Activated naive CD4-positive, alpha-beta T cell treated with anti-CD3 and anti-CD28 coated beads, Interleukin-2, amount 50 U/mL, for 16 hours (primary cell): Measurements from ENCODE around the gene TFPI.
"Not testable (repeated sequence)": the region's sequence is repeated elsewhere in the genome, so short reads cannot be mapped to it uniquely, and the experiment has no call there.

Experiments
- DNase-seq: peaks from one replicate; pipeline ENCODE4 v3.0.0-alpha.2; 2020

TFPI gene

GRCh38 chr2:187552828-187553681, 1.2 kb downstream of the TFPI start:
- DNase-seq, result no peak

GRCh38 chr2:187552381-187552780, 1.9 kb downstream of the TFPI start:
- no peak for DNase-seq

GRCh38 chr2:187550857-187551256, 3.4 kb downstream of the TFPI start:
- no peak for DNase-seq

DNA sequence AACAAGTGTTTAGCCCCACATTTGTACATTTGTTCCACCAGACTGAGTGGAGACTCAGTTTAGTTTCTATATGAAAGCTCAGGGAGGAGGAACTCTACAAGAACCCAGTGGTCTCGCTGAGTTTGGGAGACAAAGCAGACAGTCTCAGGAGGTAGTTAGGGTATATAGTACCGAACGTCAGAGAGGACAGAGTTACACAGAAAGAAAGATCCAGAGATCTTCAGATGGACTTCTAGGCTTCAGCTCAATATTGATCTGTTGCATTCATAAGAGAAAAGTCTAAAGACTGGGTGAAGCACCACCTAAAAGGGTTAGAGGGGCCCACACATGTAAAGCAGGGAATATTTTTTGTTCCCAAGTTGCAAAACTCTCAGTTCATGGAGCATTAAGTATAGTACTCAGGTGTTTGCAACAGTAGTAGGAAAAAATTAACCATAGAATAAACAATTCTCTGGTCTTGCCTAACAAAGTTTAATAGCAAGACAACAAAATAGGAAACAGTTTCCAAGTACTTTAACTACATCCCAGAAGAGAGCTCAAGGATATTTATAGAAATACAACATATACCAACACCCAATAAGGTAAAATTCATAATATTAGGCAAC, 4.2 kb downstream of the TFPI start:
- DNase-seq, result no peak

- DNase-seq, result no peak
Observed at GRCh38 chr2:187549193-187549592, 5.0 kb downstream of the TFPI start.

DNA sequence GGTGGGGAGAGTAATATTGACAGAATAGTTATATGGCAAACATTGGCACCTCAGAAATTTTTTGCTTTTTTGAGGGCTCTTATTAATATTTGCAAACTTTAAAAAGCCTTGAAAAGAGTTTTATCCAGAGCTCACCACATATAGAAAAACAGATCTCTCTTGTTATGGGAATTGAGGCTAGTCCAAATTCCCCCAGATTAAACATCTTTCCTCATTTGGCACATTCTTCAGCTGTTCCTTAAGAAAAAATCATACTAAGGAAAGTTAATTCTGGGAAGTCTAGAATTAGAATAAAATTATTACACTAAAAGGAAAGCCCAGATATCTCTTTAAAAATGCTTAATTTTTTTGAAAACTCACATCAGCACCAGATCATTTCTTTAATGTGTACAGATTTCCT, 5.6 kb downstream of the TFPI start:
- no peak for DNase-seq

GRCh38 chr2:187547353-187547979, 6.8 kb downstream of the TFPI start:
- DNase-seq, result no peak

DNA sequence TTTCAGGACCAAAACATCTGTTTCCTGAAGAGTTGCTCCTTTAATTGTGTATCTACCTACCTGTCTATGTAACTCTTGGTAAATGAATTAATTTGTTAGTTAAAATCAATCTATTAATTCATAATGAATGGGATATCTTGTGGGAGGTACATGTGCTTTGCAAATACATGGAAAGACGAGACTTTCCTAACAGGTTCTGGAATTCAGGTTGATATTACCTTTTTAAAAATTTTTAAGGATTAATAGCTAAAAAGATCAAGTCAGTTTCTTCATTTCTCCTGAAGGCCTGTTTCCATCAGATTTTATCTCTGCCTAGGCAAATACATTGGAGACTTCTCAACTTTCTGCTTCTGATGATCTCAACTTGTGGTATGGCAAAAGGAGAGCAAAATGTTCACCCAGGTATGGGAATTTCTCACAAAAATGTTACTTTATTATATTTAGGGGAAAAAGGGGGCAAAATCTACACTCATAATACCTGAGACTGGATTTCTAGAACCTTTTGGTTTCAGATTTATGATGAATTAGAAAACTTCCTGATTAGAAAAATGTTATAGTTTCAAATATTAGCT, 7.4 kb downstream of the TFPI start:
- DNase-seq, result no peak

- DNase-seq, result no peak
Observed at GRCh38 chr2:187545238-187545751, 8.9 kb downstream of the TFPI start.

DNA sequence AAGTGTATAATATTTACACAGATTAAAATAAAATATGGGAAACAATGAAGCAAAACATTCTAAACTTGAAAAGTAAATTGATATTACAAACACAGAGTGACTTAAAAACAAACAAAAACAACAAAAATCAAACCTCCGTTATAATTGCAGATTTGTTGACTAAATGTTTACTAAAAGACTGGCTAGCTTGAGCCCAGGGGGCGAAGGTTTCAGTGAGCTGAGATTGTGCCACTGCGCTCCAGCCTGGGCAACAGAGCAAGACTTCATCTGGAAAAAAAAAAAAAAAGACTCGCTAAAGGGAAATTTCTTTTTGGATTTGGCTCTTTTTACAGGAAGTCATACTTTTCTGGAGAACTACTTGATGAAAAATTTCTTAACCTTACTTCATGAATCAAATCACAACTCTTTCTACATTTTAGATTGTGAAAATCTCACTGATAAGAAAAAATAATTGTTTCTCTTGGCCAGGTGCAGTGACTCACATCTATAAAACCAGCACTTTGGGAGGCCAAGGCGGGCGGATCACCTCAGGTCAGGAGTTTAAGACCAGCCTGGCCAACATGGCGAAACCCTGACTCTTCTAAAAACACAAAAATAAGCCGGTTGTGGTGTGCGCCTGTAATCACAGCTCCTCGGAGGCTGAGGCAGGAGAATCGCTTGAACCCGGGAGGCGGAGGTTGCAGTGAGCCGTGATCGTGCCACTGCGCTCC, 9.7 kb downstream of the TFPI start:
- no peak for DNase-seq

GRCh38 chr2:187543488-187543887, 10.7 kb downstream of the TFPI start:
- no peak for DNase-seq

- DNase-seq, result no peak
Observed at GRCh38 chr2:187542123-187542522, 12.1 kb downstream of the TFPI start.

DNA sequence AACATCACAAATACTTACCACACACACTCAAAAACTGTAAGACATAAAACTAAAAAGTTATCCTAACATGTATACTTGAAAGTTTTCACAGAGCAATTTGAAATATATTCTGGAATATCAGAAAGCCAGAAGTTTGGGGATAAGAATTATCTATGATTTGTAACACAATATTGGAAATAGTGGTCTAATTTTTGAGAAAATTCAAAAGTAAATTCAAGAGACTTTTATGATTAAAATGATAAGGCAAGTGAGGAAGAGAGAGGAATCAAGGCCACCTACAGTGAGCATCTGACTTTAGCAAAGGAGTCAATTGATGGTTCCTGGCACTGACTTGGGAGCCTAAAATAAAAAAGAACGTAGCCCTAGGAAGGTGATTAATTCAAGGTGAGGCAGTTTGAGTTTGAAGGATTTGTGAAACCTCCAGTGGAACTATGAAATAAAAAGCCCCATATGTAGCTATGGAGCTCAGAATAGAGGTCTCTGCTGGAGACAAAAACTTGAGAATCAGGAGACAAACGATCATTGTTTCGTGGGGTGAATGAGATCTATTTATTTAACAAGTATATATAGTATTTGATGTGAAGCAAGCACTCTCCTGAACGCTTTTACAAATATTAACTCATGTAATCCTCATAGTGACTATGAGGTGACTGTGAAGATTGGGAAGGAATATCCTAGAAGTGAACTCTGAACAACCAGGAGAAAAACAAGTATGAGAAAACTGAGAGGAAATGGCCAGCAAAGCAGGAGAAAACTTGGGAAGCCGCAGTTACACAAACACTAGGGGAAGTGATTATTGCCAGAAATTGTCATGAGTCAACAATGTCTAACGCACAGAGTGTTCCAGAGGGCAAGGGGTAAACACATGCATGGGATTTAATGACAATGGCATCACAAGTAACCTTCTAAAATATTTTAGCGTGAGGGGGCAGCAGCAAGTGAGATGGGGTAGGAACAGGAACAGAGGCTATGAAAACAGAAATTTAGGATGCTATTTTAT, 12.8 kb downstream of the TFPI start:
- DNase-seq, result no peak

- DNase-seq, result not testable (repeated sequence)
Observed at GRCh38 chr2:187538222-187538621, 16.0 kb downstream of the TFPI start.

- not testable (repeated sequence) for DNase-seq
Observed at GRCh38 chr2:187535381-187535780, 18.9 kb downstream of the TFPI start.

- DNase-seq, result no peak
Observed at GRCh38 chr2:187532333-187533120, 21.7 kb downstream of the TFPI start.

DNA sequence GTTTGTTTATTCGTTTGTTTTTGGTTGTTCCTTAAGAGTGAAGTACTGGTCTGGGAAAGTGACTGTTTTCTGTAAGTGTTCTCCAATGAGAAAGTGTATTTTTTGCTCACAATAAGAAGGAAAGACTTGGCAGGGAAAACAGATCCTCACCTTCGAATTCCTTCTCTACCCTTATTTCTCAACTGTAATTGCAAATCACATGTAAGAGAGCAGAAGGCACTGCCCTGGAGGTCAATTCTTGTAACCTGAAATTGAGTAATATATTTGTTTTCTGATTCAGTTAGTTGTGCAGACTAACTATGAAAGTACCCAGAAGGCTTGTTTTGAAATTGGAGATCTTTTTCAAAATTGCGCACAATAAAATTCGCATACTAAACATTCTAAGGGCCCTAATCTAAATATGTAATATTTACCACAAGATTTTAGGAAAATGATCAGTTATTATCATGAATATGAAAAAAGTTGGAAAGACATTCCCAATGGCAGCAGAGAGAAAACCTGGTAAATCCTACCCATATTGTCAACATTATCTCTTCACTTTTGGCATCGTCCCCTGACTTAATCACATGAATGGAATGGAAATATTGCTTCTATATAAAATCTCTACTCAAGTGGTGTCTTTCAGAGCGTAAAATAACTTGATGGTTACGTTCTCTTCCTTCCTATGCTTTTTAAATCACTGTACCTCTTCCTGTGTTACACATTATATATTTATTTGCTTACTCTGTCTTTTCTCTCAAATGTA, 24.1 kb downstream of the TFPI start:
- no peak for DNase-seq

DNA sequence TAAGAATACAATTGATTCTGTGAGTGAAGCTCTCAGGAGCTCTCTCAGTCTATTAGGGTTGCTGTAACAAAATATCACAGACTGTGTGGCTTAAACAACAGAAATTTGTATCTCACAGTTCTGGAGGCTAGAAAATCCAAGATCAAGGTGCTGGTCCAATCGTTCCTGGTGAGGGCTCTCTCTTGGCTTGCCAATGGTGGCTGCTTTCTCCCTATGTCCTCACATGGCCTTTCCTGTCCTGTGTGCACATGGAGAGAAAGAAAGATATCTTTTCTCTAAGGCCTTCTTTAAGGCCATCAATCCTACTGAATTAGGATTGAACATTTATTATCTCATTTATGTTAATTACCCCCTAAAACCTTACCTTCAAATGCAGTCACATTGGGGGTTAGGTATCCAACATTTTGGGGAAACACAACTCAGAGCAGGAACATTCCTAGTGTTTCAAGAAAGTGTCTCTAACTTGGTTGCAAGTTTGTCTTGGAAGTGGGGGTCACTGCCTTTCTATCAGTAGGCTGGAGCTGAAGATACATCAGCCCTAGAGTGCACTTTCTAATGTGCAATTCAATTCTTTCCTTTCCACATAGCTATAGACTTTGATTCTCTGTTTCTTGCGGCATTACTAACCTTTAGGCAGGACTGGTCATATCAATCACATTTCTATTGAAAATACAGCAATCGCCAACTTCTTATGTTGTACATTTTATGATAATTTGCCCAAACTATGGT, 24.8 kb downstream of the TFPI start:
- no peak for DNase-seq

GRCh38 chr2:187528042-187528441, 26.2 kb downstream of the TFPI start:
- DNase-seq, result no peak
